K562 (cell line): Measurements from ENCODE around the gene GHRH.

Experiments used
- JUND ChIP-seq, 2 experiments: IDR thresholded peaks; 2 replicates in 1 of 2; 3 replicates in 1 of 2; pipeline ENCODE4 v1.6.1; 2011; ENCODE audit warnings: borderline replicate concordance in 2 of 2, low read depth in 2 of 2, low read length in 2 of 2, improper control_type of control experiment in 1 of 2, missing biosample characterization in 1 of 2, missing genetic modification characterization in 1 of 2, missing genetic modification reagents in 1 of 2
- POLR2A ChIP-seq: fragments of 450-650 bp; conservative IDR thresholded peaks from 2 replicates; pipeline ENCODE4 v1.6.1; 2016
- SAP30 ChIP-seq: fragments of 200-600 bp; sonication (generic); IDR thresholded peaks from 2 replicates; pipeline ENCODE4 v1.6.1; 2012; ENCODE audit warnings: borderline replicate concordance, low read depth, mild to moderate bottlenecking, moderate library complexity, low read length, control low read depth, inconsistent platforms; ENCODE audit not compliant: insufficient read depth, poor library complexity, severe bottlenecking
- SIN3B ChIP-seq: fragments of 450-650 bp; IDR thresholded peaks from 2 replicates; pipeline ENCODE4 v1.6.1; 2017; ENCODE audit warnings: low read depth, mild to moderate bottlenecking, moderate library complexity
- TF ChIP-seq, protein P1 (sequence below), 3 experiments: IDR thresholded peaks in 2 of 3; conservative IDR thresholded peaks in 1 of 3; 2 replicates each; pipeline ENCODE4 v1.5.1; 2011 to 2012; ENCODE audit warnings: low read length in 3 of 3, mild to moderate bottlenecking in 3 of 3, control low read depth in 2 of 3, improper control_type of control experiment in 1 of 3, inconsistent platforms in 1 of 3, low read depth in 1 of 3, mixed read lengths in 1 of 3, moderate library complexity in 1 of 3; ENCODE audit not compliant: insufficient read depth in 2 of 3

DNA sequence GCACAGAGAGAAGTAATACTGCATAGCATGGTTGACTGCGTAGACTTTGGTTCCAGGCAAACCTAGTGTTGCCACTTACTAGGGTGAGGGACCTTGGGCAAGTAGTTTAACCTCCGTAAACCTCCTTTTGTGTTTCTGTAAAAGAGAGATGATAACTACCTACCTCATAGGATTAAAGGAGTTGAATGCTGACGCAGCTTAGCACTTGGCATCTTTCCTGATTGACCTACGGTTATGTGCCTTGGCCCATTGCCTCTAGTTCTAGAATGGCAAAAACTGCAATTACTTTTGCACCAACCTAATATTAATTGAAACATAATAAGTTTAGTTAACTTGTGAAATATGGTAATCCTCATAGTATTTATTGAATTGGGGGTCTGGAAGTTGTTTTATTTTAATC is 19.1 kb downstream of the GHRH start:
- TF ChIP-seq, protein P1, sequence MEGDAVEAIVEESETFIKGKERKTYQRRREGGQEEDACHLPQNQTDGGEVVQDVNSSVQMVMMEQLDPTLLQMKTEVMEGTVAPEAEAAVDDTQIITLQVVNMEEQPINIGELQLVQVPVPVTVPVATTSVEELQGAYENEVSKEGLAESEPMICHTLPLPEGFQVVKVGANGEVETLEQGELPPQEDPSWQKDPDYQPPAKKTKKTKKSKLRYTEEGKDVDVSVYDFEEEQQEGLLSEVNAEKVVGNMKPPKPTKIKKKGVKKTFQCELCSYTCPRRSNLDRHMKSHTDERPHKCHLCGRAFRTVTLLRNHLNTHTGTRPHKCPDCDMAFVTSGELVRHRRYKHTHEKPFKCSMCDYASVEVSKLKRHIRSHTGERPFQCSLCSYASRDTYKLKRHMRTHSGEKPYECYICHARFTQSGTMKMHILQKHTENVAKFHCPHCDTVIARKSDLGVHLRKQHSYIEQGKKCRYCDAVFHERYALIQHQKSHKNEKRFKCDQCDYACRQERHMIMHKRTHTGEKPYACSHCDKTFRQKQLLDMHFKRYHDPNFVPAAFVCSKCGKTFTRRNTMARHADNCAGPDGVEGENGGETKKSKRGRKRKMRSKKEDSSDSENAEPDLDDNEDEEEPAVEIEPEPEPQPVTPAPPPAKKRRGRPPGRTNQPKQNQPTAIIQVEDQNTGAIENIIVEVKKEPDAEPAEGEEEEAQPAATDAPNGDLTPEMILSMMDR (IDR thresholded peaks at IDR 0.05 in 2 of 3, conservative IDR thresholded peaks at IDR 0.05 in 1 of 3; ENCODE audit: insufficient read depth in 2 of 3, low read depth in 1 of 3, low read length in 3 of 3): no peak
- TF ChIP-seq SAP30 (no peak), SIN3B (no peak), JUND (IDR thresholded peaks at IDR 0.05; ENCODE audit: borderline replicate concordance, low read depth, low read length) (no peak), JUND (tag; IDR thresholded peaks at IDR 0.05; ENCODE audit: borderline replicate concordance, low read depth, low read length) (no peak), POLR2A (no peak)
